CD4-positive, alpha-beta T cell treated with Interleukin-4 for 1 hour (primary cell): ENCODE data around the gene COPS3.

Experiments
- DNase-seq, 2 donors: peaks; one replicate each; pipeline ENCODE4 v3.0.0-alpha.2; 2020 to 2022

The COPS3 gene

DNA sequence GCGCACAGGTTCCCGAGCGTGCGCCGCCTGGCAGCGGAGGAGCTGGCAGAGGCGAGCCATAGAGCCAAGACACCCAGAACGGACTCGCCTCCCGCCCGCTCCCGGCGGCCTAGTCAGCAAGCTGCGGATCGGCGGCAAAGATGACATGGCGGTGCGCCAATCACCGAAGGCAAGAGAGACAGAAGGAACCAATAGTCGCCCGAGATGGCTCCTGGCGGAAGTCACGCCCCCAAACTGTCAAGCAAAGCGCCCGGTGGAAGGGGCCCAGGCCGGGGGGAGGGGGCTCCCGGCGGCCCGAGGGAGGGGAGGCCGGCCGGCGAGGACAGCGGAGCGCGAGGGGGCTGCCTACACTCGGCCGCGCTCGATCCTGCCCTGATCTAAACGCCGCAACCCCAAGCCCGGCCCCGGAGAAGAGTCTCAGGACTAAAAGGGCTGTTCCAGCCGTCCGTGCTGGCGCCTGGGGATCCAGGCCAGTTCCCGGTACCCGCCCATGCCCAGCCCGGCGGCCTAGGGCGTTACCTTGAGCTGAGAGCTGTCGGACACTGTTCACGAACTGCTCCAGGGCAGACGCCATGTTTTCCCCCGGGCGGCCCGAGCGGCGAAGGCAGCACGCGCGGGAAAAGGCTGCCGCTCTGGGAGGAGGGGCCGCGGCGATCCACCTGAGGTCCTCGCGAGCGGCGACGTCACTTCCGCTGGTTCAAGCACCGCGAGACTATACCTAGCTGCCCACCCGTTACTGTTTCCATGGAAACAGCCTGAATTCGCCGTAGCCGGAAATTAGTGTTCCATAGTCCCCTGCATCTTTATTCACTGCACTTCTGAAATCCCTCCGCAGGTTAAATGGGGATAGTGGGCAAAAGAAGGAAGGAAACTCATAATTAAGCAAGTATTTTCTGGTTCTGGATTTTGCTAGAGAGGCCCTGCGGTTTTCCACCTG is at the start of gene COPS3:
Gene COPS3, minus strand, starts transcription at position 634 of the 937 bp plus-strand sequence. Its CDS starts 60 bp downstream, at position 574.
- DNase-seq: peak; percentile 97

DNA sequence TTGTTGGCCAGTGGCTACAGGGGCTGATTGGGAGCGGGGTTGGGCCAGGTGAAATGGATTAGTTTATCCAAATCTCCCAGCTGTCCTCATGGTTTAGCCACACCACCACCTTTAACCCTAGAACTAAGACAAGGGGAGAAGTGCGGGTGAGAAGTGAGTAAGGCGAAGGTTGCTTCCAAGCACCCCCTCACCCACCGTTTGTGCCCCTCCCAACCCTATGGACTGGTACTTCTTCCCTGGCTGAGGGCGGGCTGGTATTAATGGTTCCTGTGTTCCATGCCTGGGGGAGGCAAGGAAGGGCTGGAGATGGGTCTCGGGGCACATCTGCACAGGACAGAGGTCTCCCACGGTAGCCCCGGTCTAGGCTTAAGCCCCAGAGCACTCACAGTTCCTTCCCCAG is 47.2 kb upstream of the COPS3 start:
- DNase-seq: no peak

DNA sequence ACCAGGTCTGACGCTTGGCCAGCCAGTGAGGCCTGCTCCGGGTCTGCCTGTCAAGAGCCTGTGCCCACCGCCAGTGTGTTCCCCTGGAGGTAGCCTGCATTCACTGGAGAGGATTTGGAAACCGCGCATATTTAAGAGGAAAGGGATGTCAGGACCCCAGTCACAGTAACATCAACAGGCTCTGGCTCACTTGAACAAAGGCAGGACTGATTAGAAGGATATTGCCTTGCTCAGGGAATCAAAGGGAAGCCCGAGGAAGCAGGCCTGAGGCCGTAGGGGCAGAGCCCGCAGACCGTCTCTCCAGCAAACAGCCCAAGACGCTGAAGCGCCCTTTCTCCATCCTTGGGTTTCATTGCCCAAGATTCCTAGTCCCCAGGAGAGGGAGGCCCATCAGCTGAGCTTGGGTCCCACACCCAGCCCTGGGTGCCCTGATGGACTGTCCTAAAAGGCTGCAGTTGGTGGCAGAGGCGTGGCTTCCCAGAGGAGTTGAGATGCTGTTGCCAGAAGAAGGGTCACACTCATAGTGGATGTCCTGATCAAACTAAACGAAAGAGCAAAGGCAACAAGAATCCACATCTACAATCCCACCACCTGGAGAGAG is 45.3 kb upstream of the COPS3 start:
- no peak for DNase-seq

DNA sequence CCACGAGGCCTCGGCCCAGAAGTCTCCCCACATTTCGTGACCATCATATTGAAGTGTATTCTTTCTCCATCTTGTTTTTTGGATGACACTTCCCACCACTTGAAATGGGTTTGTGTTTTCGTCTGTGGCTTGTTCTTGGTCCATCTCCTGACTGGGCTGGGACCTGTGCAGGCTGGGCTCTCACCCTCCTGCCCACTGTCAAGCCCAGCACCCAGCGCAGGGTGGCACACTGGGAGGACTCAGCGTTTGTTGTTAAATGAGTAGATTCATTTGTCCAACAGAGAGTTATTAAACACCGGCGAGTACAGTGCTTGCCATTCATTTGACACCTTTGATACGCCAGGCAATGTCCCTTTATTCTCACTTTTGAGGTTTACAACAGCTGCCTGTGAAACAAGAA is 44.8 kb upstream of the COPS3 start:
- no peak for DNase-seq

DNA sequence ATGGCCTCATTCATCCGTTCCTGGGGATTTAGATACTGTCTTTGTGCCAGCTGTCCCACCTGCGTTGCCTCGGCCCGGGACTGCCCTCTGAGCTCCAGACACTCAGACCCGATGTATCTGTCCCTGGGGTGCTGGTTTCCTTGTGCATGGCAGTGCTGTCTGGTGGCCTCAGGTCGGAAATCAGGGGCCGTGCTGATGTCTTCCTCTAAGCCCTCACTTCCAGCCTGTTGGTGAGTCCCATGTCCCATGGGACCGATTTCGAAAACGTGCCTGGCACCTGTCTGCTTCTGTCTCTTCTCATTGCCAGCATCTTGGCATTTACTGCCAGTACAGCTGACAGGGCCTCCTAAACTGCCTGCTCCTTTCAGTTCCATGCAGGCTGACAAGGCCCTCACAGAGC is 44.2 kb upstream of the COPS3 start:
- DNase-seq: no peak

DNA sequence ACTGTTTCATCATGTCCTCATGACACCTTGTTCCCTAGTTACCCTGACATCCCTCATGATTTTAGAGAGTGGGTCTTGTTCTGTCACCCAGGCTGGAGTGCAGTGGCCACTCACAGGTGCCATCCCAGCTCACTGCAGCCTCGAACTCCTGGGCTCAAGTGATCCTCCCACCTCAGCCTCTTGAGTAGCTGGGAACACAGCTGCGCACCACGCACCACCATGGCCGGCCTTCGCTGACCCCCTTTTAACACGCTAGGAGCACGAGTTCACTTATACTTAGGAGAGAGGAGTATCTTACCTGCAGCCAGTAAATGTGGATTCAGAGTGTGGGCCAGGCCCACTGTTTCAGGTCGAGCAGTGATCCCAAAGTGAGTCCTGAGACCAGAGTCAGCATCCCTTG is 43.6 kb upstream of the COPS3 start:
- no peak for DNase-seq

DNA sequence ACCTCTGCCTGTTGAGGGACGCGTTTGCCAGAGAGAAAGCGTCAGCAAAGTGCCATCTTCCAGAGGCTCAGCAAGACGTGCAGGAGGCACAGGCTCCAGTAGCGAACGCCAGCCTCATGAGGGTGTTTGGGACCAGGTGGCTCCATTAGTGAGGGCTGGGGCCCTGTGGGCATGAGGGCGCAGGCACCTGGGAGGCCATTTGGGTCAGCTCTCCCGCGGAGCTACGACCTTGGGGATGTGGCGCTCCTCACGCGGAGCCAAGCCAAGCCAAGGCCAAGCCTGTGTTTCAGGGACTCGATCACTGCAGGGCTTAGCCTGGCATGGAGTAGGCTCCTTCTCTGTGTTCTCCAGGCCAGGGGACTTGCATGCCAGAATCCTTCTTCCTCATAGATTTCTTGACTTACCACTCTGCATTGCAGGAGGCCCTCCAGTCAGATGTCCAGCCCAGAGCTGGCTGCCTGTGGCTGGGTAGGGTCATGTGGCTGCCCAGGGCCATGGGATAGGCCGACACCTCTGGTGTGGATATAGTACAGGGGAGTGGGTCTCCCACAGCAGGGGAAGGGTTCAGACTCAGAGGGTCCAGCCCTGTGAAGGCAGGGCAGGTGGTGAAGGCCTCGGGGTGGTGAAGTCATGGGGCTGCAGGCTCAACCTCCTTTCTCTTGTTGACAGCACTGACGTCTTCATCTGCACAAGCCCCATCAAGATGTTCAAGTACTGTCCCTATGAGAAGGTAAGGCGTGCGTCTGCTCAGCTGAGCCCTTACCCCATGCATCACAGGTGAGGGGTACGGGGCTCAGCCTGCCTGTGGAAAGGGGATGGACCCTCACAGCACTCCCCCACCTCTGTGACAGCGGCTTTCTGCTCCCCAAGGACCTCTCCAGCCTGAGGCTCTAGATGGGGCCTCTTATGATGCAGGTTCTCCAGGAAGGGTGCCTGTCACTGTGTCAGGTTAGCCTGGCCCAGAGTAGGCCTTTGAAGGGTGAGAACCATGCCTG is 41.8 kb upstream of the COPS3 start:
- no peak for DNase-seq

DNA sequence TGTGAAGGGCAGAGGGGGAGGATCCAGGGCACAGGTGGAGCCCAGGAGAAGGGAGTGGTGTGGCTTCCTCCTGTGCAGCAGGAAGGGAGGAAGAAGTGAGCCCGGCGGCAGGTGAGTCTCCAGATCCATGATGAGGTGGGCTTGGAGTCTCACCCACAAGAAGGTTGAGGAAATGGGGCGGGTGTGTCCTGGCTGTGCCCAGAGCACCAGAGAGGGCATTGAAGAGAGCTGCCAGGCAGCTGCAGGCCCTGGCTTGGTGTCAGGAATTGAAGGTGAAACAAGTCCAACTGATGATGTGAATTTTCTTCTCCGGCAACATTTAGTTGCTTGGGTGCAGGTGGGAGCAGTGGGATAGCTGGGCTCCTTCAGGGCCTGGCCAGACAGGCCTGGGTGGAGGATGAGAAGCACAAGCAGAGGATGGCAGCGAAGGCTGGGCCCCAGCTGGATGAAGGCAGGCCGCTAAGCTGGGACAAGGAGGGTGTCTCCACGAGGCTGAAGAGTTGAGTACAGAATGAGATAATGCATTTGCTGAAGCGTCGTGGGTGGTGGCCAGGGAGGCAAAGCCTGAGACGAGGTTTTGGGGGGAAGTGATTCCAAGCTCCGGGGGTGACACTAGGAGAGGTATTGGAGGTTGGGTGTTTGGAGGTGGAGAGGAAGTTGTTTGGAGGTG is 40.4 kb upstream of the COPS3 start:
- DNase-seq: no peak

DNA sequence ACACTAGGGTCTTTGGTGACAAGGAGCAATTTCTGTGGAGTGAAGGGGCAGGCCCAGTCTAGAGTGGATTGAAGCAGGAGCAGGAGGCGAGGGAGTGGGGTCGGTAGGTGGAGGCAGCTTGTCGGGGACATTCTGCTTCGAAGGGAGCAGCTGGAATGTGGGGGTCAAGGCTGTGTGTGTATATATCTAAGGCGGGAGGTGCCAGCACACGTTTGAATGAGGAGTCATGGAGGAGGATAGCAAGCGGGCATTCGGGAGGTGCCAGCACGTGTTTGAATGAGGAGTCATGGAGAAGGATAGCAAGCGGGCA is 39.8 kb upstream of the COPS3 start:
- DNase-seq: no peak

DNA sequence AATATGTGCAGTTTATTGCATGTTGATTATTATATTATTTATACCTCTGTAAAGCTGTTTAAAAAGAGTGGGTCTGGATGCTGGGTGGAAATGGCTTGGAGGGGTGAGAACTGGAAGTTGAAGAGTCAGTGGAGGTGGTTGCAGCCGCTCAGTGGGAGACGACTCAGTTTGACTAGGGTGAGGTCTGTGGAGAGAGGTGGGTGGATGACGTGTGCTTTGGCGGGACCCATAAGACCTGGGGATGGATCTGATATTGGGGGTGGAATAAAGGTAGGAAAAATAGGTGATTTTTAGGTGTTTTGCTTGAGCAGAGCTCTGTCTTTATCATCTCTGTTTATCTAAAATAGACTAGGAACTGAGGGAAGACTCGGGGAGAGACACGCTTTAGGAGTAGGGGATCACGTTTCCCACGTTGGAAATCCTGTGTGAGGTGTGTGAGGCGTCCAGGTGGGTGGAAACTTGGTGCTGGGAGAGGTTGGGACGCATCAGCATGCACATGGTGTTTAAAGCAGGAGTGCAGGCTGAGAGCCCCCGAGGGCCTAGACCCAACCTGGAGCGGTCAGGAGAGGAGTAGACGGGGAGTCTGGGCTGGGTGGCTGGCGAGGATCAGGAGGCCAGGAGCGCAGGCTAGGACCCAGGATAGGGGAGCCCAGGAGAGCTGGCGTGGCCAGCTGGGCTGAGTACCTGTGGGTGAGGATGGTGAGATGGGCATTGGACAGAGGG is 39.3 kb upstream of the COPS3 start:
- DNase-seq: no peak

DNA sequence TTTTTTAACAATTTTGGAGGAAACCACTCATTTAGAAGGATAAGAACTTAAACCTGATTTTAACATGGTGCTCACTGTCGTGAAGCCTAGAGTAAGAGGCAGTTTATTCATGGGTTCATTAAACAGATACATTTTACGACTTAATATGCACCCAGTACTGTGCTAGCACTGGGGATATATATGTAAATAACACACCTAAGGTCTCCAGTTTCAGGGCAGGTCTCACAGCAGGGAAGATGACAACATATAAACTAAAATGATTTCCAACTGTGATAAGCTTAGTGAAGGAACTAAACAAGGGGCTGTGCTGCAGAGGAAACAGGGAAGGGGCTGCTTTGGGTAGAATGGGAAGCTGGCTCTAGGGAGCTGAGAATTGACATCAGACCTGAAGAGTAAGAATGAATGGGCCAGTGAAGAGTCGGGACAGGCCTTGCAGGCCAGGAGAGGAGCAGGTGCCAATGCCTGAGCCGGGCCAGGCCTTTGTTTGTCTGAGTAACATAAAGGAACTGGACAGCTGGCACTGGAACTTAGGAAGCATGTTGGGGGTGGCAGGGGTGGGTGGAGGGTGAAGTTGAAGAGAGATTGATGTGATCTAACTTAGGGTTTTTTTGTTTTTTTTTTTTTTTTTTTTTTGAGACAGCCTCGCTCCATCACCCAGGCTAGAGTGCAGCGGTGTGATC is 34.2 kb upstream of the COPS3 start:
- DNase-seq: no peak

DNA sequence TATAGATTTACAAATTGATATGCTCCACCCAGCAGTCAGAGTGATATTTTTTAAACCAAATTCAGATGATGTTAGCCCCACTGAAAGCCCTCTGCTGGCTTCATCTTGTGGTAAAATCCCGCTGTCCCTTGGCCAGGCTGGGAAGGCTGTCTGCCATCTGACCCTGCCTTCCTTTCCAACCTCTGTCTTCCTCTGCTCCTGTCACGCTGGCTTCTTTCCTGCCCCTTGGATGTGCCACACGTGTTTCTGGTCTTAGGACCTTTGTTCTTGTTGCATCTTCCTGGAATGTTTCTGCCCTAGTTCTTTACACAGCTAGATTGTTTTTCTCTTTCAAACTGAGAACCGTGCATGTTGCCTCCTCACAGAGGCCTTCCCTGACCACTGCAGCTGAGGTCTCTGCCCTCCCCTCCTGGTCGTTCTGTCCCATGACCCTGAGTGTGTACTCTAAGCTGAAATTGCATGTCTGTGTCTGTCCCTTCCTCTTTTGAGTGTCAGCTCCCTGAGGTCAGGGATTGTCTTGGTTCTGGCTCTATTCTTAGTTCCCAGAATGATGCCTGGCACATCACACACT is 33.5 kb upstream of the COPS3 start:
- DNase-seq: no peak

DNA sequence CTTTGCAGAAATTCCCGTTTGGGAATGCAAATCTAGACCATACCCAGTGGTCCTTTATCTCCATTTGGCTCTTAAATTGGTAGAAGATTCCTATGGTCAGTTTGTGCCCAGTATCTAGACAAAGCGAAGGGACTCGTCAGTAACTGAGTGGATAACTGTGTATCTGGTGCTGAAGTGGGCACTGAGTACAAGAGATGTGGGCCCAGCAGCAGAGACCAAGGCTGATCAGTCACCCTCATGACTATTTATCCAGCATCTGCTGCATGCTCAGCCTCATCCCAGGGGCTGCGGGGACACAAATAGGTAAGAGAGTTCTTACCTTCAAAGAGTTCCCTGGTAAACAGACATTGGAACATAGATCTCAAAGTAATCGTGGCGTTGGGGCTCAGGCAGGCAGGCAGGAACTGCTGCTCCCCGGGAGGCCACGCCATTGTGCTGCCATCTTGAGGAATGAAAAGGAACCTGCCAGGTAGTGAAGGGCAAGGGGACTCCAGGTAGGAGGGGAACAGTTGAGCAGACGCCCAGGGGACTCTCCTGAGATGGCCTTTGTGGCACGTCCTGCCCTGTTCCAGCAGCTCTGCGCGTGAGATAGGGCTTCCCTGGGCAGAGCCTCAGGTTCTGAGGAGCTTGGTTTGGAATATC is 32.4 kb upstream of the COPS3 start:
- DNase-seq: peak; percentile 78 to 84

DNA sequence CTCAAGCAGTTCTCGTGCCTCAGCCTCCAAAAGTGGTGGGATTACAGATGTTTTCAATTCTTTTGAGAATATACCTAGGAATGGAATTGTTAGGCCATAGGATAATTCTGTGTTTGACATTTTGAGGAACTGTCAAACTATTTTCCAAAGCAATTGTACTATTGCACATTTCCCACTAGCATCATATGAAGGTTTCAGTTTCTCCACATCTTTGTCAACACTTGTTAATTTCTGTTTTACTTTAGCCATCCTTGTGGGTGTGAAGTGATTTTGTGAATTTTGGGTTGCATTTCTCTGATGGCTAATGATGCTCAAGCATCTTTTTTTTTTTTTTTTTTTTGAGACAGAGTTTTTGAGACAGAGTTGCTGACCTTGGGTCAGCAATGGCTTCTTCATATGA is 28.3 kb upstream of the COPS3 start:
- no peak for DNase-seq

DNA sequence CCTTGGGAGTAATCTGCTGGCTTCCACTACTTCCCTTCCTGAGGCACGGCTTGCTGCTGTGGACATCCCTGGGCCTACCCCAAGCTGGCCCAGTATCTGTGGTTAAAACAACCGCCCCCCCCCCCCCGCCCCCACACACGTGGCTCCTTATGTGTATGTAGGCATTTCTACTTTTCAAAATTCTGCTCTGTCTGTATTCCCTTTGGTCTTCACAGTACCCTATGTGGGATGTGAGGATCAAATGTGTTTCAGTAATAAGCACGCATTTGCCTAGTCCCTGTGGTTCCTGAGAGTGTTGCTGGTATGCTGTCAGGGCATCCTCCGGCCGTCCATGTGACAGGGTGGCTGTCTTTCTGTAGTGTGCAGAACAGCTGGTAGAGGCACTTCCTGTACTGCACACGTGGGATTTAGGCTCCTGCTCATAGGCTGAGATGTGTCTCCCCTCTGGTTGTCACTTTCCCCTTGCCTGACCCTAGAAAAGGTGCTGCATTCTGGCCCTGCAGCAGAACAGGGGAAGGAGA is 24.3 kb upstream of the COPS3 start:
- peak; percentile 60 to 75 for DNase-seq

DNA sequence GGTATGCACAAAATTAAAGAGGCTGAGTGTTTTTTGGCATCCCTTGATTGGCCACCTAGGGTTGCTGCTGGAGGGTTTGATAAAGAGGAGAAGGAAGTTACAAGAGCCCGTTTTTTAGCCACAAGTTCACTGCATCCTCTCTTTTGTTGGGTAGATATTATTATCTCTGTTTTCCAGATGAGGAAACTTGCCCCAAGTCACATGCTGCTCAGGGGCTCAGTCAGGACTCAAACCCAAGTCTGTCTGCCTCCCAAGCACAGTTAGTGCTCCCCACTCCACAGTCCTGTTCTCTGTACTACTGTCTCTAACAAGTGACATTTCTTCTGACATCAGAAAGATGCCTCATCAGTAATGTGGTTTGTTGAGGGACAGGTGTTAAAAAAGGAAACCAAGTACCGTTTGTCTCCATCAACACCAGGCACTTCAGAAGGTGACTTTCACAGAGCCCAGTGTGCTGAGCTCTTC is 23.5 kb upstream of the COPS3 start:
- DNase-seq: peak; percentile 51 to 72

DNA sequence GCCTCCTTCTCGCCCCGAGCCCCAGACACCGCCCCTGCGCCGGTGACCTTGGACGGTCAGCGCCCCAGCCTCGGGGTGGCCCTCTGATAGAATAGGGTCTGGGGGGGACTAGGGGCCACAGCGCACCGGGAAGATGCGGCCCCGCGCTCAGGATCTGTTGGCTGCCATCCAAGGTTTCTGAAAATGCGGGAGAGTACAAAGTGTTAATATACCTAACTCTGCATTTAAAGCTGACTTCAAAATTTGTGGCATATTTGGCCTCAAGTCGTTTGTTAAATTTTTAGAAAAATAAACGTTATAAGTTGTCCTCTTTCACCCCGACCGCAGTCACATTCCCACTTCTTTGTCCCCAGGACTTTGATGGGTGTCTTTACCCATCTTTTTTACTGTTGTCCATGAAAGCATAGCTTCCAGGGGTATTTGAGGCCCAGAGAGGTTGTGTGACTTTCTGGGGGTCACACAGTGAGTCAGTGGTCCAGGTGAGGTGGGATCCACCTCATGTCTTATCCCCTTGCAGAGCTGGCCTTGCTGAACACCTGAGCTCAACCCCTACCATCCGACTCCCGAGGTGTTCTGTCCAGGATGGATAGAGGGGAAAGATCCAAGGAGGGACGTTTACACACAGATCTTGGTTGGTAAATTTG is 22.9 kb upstream of the COPS3 start:
- no peak for DNase-seq

DNA sequence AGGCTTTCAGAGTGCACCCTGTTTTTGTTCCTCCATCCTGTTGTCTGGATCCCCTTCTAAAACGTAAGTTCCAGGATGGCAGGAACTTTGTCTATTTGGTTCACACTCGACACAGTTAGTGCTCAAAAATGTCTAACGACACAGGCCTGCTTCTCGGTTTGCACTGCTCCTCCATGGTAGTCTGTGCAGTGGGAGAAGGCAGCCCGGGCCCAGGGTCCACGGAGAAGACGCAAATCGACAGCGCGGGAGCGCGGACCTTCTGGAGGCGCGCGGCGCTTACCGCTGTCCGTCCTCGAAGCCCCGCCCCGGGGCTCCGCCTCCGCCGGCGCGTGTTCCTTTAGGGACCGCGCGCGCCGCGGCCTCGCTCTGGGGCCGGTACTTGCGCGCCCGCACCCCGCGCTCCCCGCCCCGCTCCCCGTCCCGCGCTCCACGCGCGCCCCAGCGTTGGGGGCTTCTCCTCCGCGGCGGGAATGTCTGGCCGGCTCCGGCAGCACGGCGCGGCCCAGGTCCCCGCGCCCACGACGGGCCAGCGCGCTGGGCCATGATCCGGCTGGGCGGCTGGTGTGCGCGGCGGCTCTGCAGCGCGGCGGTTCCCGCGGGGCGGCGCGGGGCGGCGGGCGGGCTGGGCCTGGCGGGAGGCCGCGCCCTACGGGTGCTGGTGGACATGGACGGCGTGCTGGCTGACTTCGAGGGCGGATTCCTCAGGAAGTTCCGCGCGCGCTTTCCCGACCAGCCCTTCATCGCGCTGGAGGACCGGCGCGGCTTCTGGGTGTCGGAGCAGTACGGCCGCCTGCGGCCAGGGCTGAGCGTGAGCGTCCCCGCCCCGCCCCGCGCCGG is 22.2 kb upstream of the COPS3 start, which contains the start of gene NT5M:
Gene NT5M, plus strand, starts transcription at position 364 of the 837 bp plus-strand sequence. Its CDS starts 178 bp downstream, at position 542.
- DNase-seq: peak; percentile 57 to 63
